ENCODE results near the gene RIPPLY3. TPM values are rescaled to one million over a fixed set of nuclear protein-coding genes. Genes with fewer than 3 reads are reported as not detected.

The RIPPLY3 gene
- total and polyA plus RNA-seq, 8 donors: 0.18 to 0.65 (median 0.50) TPM; not detected in 4

DNA sequence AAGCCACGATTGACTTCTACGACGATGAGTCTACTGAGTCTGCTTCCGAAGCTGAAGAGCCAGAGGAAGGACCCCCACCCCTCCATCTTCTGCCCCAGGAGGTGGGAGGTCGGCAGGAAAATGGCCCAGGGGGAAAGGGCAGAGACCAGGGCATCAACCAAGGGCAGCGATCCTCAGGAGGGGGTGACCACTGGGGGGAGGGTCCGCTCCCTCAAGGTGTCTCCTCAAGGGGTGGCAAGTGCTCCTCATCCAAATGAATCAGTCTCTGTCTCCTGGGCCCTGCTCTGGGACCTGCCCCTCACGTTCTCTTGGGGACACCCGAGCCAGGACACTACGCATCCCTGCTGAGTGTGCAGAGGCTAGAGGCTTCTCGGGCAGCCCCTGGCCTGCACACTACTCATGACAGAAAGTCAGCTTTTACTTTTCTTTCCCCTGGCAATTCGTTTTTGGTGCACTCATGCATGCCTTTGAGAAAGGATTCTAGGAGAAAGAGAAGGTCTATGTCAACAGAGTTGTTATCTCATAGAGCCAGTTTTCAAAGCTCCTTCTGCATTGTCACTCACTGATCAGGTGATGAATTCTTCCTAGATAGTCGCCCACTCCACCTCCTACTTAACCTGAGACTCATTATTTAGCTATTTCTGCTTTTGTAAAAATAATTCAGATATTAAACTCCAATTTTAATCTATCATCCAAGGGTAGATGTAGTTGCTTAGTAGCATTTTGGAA lies 11.6 kb downstream of the RIPPLY3 start:
- H3K4me1 ChIP-seq: no peaks in the 10 kb centered on the region
- no peaks in the 10 kb centered on the region for H3K9me3 ChIP-seq
- intact Hi-C loops (cut with DNase I; ENCODE audit: low total_unique reads): no loop called here
- H3K4me3 ChIP-seq: no peak overlapping the region
- H3K27me3 ChIP-seq: peaks cover 0 to 19% (median 2%) of the 10 kb centered on the region in 3 donors
- DNase-seq: no peak
- no peak overlapping the region for H3K27ac ChIP-seq
- 55 to 71% (median 69%) methylated on average over 13 of the region's 13 CpGs for WGBS, 5 donors
- H3K36me3 ChIP-seq: no peaks in the 10 kb centered on the region
- no peak for TF ChIP-seq EP300 (IDR thresholded peaks at IDR 0.05)
- TF ChIP-seq, protein P1, sequence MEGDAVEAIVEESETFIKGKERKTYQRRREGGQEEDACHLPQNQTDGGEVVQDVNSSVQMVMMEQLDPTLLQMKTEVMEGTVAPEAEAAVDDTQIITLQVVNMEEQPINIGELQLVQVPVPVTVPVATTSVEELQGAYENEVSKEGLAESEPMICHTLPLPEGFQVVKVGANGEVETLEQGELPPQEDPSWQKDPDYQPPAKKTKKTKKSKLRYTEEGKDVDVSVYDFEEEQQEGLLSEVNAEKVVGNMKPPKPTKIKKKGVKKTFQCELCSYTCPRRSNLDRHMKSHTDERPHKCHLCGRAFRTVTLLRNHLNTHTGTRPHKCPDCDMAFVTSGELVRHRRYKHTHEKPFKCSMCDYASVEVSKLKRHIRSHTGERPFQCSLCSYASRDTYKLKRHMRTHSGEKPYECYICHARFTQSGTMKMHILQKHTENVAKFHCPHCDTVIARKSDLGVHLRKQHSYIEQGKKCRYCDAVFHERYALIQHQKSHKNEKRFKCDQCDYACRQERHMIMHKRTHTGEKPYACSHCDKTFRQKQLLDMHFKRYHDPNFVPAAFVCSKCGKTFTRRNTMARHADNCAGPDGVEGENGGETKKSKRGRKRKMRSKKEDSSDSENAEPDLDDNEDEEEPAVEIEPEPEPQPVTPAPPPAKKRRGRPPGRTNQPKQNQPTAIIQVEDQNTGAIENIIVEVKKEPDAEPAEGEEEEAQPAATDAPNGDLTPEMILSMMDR (IDR thresholded peaks at IDR 0.05): no peak
- TF ChIP-seq POLR2A (IDR thresholded peaks at IDR 0.05): no peak

DNA sequence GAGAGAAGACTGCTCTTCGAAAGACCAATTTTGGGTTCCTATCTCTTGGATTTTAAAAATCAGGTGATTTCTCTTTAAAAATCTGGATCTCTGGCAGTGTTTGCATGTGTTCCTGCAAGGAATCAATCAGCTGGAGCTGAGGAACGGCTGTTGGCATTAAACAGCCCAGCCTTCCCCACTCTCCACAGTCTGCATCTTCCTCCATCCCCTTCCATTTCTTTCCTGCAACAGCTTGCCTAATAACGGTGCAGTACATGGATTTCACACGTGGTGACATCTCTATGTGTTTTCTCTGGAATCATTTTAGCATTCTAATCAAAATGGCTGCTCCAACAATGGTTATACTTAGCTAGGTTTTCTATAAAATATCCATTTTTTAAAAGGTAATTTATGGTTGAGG lies 20.0 kb downstream of the RIPPLY3 start:
- Histone ChIP-seq H3K4me1 (no peaks in the 10 kb centered on the region), H3K27ac (no peak overlapping the region), H3K27me3 (no peaks in the 10 kb centered on the region), H3K9me3 (no peaks in the 10 kb centered on the region), H3K36me3 (no peaks in the 10 kb centered on the region), H3K4me3 (no peak overlapping the region)
- 41 to 48% (median 44%) methylated on average over 4 of the region's 4 CpGs for WGBS, 5 donors
- TF ChIP-seq POLR2AphosphoS5 (IDR thresholded peaks at IDR 0.05) (no peak), EP300 (IDR thresholded peaks at IDR 0.05) (no peak), POLR2A (IDR thresholded peaks at IDR 0.05) (no peak)
- TF ChIP-seq, protein P1 (IDR thresholded peaks at IDR 0.05): no peak
- intact Hi-C loops (cut with DNase I; ENCODE audit: low total_unique reads): no loop called here
- DNase-seq: no peak

DNA sequence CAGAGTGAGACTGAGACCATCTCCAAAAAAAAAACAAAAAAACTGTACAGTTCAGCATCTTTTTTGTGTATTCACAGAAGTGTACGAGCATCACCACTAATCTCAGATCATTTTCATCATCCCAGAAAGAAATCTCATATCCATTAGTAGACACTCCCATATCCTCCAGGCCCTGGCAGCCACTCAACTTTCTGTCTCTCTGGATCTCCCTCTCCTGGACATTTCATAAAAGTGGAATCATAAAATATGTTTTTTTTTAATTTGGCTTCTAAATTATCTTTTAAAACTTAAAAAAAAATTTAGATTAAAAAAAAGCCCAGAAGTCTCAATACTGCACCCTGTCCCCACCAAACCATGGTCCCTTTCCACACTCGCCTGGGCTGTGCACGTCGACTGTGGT lies 22.1 kb downstream of the RIPPLY3 start:
- no peak overlapping the region for H3K4me3 ChIP-seq
- no peaks in the 10 kb centered on the region for H3K36me3 ChIP-seq
- H3K9me3 ChIP-seq: no peaks in the 10 kb centered on the region
- TF ChIP-seq, protein P1 (IDR thresholded peaks at IDR 0.05): no peak
- TF ChIP-seq POLR2AphosphoS5 (IDR thresholded peaks at IDR 0.05) (no peak), POLR2A (IDR thresholded peaks at IDR 0.05) (no peak), EP300 (IDR thresholded peaks at IDR 0.05) (no peak)
- no peaks in the 10 kb centered on the region for H3K27me3 ChIP-seq
- 79 to 87% (median 85%) methylated on average over 4 of the region's 4 CpGs for WGBS, 5 donors
- DNase-seq: no peak
- no peaks in the 10 kb centered on the region for H3K4me1 ChIP-seq
- intact Hi-C loops (cut with DNase I; ENCODE audit: low total_unique reads): no loop called here
- no peak overlapping the region for H3K27ac ChIP-seq

DNA sequence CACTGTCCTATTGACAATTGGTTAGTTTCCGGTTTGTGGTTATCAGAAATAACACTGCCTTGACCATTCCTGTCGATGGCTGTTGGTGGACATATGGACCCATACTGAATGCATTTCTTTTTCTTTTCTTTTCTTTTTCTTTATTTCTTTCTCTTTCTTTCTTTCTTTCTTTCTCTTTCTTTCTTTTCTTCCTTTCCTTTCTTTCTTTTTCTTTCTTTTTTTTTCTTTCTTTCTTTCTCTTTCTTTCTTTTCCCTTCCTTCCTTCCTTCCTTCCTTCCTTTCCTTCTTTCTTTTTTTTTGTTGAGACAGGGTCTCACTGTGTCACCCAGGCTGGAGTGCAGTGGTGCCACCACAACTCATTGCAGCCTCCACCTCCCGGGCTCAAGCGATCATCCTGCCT lies 24.4 kb downstream of the RIPPLY3 start:
- WGBS, 5 donors: 87 to 99% (median 94%) methylated on average over 4 of the region's 4 CpGs

More for the DNA sequence above, 24.4 kb downstream of the RIPPLY3 start:
- TF ChIP-seq, protein P1 (IDR thresholded peaks at IDR 0.05): no peak
- TF ChIP-seq EP300 (IDR thresholded peaks at IDR 0.05) (no peak), POLR2AphosphoS5 (IDR thresholded peaks at IDR 0.05) (no peak), POLR2A (IDR thresholded peaks at IDR 0.05) (no peak)
- intact Hi-C loops (cut with DNase I; ENCODE audit: low total_unique reads): no loop called here
- Histone ChIP-seq H3K27me3 (no peaks in the 10 kb centered on the region), H3K36me3 (no peaks in the 10 kb centered on the region), H3K4me3 (no peak overlapping the region), H3K4me1 (no peaks in the 10 kb centered on the region), H3K27ac (no peak overlapping the region), H3K9me3 (no peaks in the 10 kb centered on the region)
- no peak for DNase-seq

All from stomach (tissue), 9 donors.